Esophagus (tissue), 2 donors: ENCODE data around the gene SLC26A3. TPM values are rescaled to one million over a fixed set of nuclear protein-coding genes. Genes with fewer than 3 reads are reported as not detected.

Experiments
- H3K27ac ChIP-seq, 2 donors: one replicate each; pipeline ENCODE4 v1.5.1; 2013; ENCODE audit warnings: low read depth in 2 of 2, mild to moderate bottlenecking in 2 of 2, inconsistent platforms in 1 of 2, low read length in 1 of 2, moderate library complexity in 1 of 2
- H3K27me3 ChIP-seq, 2 donors: one replicate each; pipeline ENCODE4 v1.6.1; 2013; ENCODE audit warnings: low read length in 2 of 2, control low read depth in 1 of 2, mild to moderate bottlenecking in 1 of 2; ENCODE audit not compliant: insufficient read depth in 2 of 2, control insufficient read depth in 1 of 2
- H3K36me3 ChIP-seq, 2 donors: one replicate each; pipeline ENCODE4 v1.6.1; 2013; ENCODE audit warnings: low read length in 1 of 2; ENCODE audit not compliant: control insufficient read depth in 2 of 2, insufficient read depth in 2 of 2
- H3K4me1 ChIP-seq, 2 donors: one replicate each; pipeline ENCODE4 v1.6.1; 2013; ENCODE audit warnings: low read length in 1 of 2; ENCODE audit not compliant: control insufficient read depth in 2 of 2, insufficient read depth in 2 of 2
- H3K4me3 ChIP-seq, 2 donors: one replicate each; pipeline ENCODE4 v1.5.1; 2013; ENCODE audit warnings: low read length in 2 of 2, mild to moderate bottlenecking in 2 of 2, low read depth in 1 of 2, moderate library complexity in 1 of 2
- H3K9me3 ChIP-seq, 2 donors: one replicate each; pipeline ENCODE4 v1.6.1; 2013; ENCODE audit warnings: mild to moderate bottlenecking in 2 of 2, low read depth in 1 of 2, low read length in 1 of 2, moderate library complexity in 1 of 2; ENCODE audit not compliant: control insufficient read depth in 2 of 2, insufficient read depth in 1 of 2
- WGBS, 2 donors: extraction: QIAGEN DNeasy Blood & Tissue Kit; methylation state at CpG; one replicate each; pipeline ENCODE4 v1.1.7; 2013; 5-methylcytosine and 5-hydroxymethylcytosine counted together
- polyA plus RNA-seq, 2 donors: library from polyadenylated mRNA; stranded (reverse); fragments of 200-250 nt; gene quantifications; one replicate each; pipeline ENCODE4 v1.2.3, GENCODE V29; 2013
- donor health status: healthy with polysubstance abuse.
- donor health status: Bipolar disorder and iron deficiency.

SLC26A3 gene
- polyA plus RNA-seq, 2 donors = 0.01 to 0.18 TPM

- Histone ChIP-seq H3K4me1 (no peaks in the 10 kb centered on the region), H3K27me3 (no peaks in the 10 kb centered on the region), H3K36me3 (no peaks in the 10 kb centered on the region), H3K27ac (no peak overlapping the region), H3K4me3 (no peak overlapping the region), H3K9me3 (no peaks in the 10 kb centered on the region)
- WGBS, 2 donors = 84 to 87% methylated on average over 3 of the region's 3 CpGs
Measured at GRCh38 chr7:107777702-107778101, 25.3 kb downstream of the SLC26A3 start.

- no peak overlapping the region for H3K27ac ChIP-seq
- H3K36me3 ChIP-seq = no peaks in the 10 kb centered on the region
- H3K9me3 ChIP-seq = no peaks in the 10 kb centered on the region
- H3K4me3 ChIP-seq = no peak overlapping the region
- 51% methylated on average over 2 of the region's 2 CpGs for WGBS, 2 donors
- H3K27me3 ChIP-seq = no peaks in the 10 kb centered on the region
- H3K4me1 ChIP-seq = no peaks in the 10 kb centered on the region
Measured at GRCh38 chr7:107773027-107773426, 30.0 kb downstream of the SLC26A3 start.

- Histone ChIP-seq H3K36me3 (no peaks in the 10 kb centered on the region), H3K4me3 (no peak overlapping the region), H3K9me3 (no peaks in the 10 kb centered on the region), H3K27me3 (no peaks in the 10 kb centered on the region), H3K4me1 (no peaks in the 10 kb centered on the region), H3K27ac (no peak overlapping the region)
- WGBS, 2 donors = 47% methylated on average over 1 of the region's 1 CpG
Measured at GRCh38 chr7:107768263-107768662, 34.8 kb downstream of the SLC26A3 start.

- H3K27ac ChIP-seq = no peak overlapping the region
- no peaks in the 10 kb centered on the region for H3K4me1 ChIP-seq
- H3K9me3 ChIP-seq = no peaks in the 10 kb centered on the region
- 93 to 95% methylated on average over 2 of the region's 2 CpGs for WGBS, 2 donors
- H3K36me3 ChIP-seq = no peaks in the 10 kb centered on the region
- no peak overlapping the region for H3K4me3 ChIP-seq
- no peaks in the 10 kb centered on the region for H3K27me3 ChIP-seq
Measured at GRCh38 chr7:107767391-107767790, 35.6 kb downstream of the SLC26A3 start.

GRCh38 chr7:107758667-107759066 lies 44.4 kb downstream of the SLC26A3 start:
- Histone ChIP-seq H3K36me3 (peaks cover 10% of the 10 kb centered on the region in 2 donors), H3K4me1 (no peaks in the 10 kb centered on the region), H3K4me3 (no peak overlapping the region), H3K9me3 (no peaks in the 10 kb centered on the region), H3K27me3 (no peaks in the 10 kb centered on the region), H3K27ac (no peak overlapping the region)
- 91 to 100% methylated on average over 1 of the region's 1 CpG for WGBS, 2 donors

- Histone ChIP-seq H3K9me3 (no peaks in the 10 kb centered on the region), H3K4me3 (no peak overlapping the region), H3K27me3 (no peaks in the 10 kb centered on the region), H3K27ac (no peak overlapping the region), H3K4me1 (no peaks in the 10 kb centered on the region), H3K36me3 (peaks cover 10 to 15% of the 10 kb centered on the region in 2 donors)
- 97% methylated on average over 2 of the region's 2 CpGs for WGBS, 2 donors
Measured at GRCh38 chr7:107754642-107755041, 48.4 kb downstream of the SLC26A3 start.

GRCh38 chr7:107751113-107751512 lies 51.9 kb downstream of the SLC26A3 start:
- whole genome bisulfite sequencing, 2 donors = 94 to 98% methylated on average over 7 of the region's 7 CpGs
- H3K27me3 ChIP-seq = no peaks in the 10 kb centered on the region
- H3K4me1 ChIP-seq = no peaks in the 10 kb centered on the region
- no peak overlapping the region for H3K4me3 ChIP-seq
- peaks cover 2 to 5% of the 10 kb centered on the region in 2 donors for H3K36me3 ChIP-seq
- no peak overlapping the region for H3K27ac ChIP-seq
- H3K9me3 ChIP-seq = no peaks in the 10 kb centered on the region

GRCh38 chr7:107746006-107746405 lies 57.0 kb downstream of the SLC26A3 start:
- Histone ChIP-seq H3K27me3 (no peaks in the 10 kb centered on the region), H3K27ac (no peak overlapping the region), H3K36me3 (peaks cover under 1 to 2% of the 10 kb centered on the region in 2 donors), H3K4me1 (no peaks in the 10 kb centered on the region), H3K4me3 (no peak overlapping the region), H3K9me3 (no peaks in the 10 kb centered on the region)
- 60 to 66% methylated on average over 3 of the region's 3 CpGs for WGBS, 2 donors

GRCh38 chr7:107744345-107744750 lies 58.7 kb downstream of the SLC26A3 start:
- 0 to 1% methylated on average over 22 of the region's 22 CpGs for WGBS, 2 donors
- Histone ChIP-seq H3K4me3 (peak overlapping the region; percentile 96 to 100), H3K27me3 (no peaks in the 10 kb centered on the region), H3K4me1 (no peaks in the 10 kb centered on the region), H3K27ac (peak overlapping the region; percentile 98 to 99), H3K9me3 (no peaks in the 10 kb centered on the region), H3K36me3 (peaks cover 0 to 2% of the 10 kb centered on the region in 2 donors)

GRCh38 chr7:107743567-107744344 lies 59.3 kb downstream of the SLC26A3 start, which contains the start of gene CBLL1:
Gene CBLL1, plus strand, starts transcription at chr7:107744142. Its CDS starts 22 bp downstream, at chr7:107744164.
- WGBS, 2 donors = 1% methylated on average over 56 of the region's 56 CpGs
- Histone ChIP-seq H3K27me3 (no peaks in the 10 kb centered on the region), H3K9me3 (no peaks in the 10 kb centered on the region), H3K27ac (peak within 1 kb of the TSS; percentile 98 to 99), H3K4me3 (peak within 1 kb of the TSS; percentile 96 to 100), H3K36me3 (peaks cover 0 to under 1% of the 10 kb centered on the region in 2 donors), H3K4me1 (no peaks in the 10 kb centered on the region)
